Neural progenitor cell (in vitro differentiated cells): ENCODE data around the gene SLC16A12. TPM values are rescaled to one million over a fixed set of nuclear protein-coding genes. Genes with fewer than 3 reads are reported as not detected.

Source experiments
- DNase-seq: peaks from one replicate; pipeline ENCODE4 v3.0.0-alpha.2; 2016; ENCODE audit warnings: low spot score
- H2AFZ ChIP-seq: fragments of 200-600 bp; sonication (generic); replicated peaks from 2 replicates; pipeline ENCODE4 v1.6.1; 2016; ENCODE audit warnings: antibody characterized with exemption
- H3F3A ChIP-seq: fragments of 200-600 bp; sonication (generic); 2 replicates; pipeline ENCODE4 v1.6.1; 2016; ENCODE audit warnings: antibody characterized with exemption, low read depth
- H3K27ac ChIP-seq: fragments of 200-600 bp; sonication (generic); 2 replicates; pipeline ENCODE4 v1.5.1; 2016; ENCODE audit warnings: mild to moderate bottlenecking
- H3K27me3 ChIP-seq: fragments of 200-600 bp; sonication (generic); 2 replicates; pipeline ENCODE4 v1.6.1; 2016; ENCODE audit warnings: mild to moderate bottlenecking, moderate library complexity
- H3K36me3 ChIP-seq: fragments of 200-600 bp; sonication (generic); 2 replicates; pipeline ENCODE4 v1.5.1; 2016
- H3K4me1 ChIP-seq: fragments of 200-600 bp; sonication (generic); 2 replicates; pipeline ENCODE4 v1.6.1; 2016; ENCODE audit warnings: mixed run types
- H3K4me2 ChIP-seq: fragments of 200-600 bp; sonication (generic); 2 replicates; pipeline ENCODE4 v1.6.1; 2016
- H3K4me3 ChIP-seq: fragments of 200-600 bp; sonication (generic); 2 replicates; pipeline ENCODE4 v1.5.1; 2016
- H3K79me2 ChIP-seq: fragments of 200-600 bp; sonication (generic); 2 replicates; pipeline ENCODE4 v1.6.1; 2016; ENCODE audit warnings: low read depth
- H3K9ac ChIP-seq: fragments of 200-600 bp; sonication (generic); 2 replicates; pipeline ENCODE4 v1.6.1; 2016
- H3K9me3 ChIP-seq: fragments of 200-600 bp; sonication (generic); 2 replicates; pipeline ENCODE4 v1.5.1; 2016; ENCODE audit warnings: low read depth
- H4K20me1 ChIP-seq: fragments of 200-600 bp; sonication (generic); 2 replicates; pipeline ENCODE4 v1.6.1; 2016; ENCODE audit warnings: low read depth
- H3K27ac Mint-ChIP-seq: 3 replicates; pipeline ENCODE4 v1.8.0; 2021; ENCODE audit warnings: mixed read lengths
- H3K27me3 Mint-ChIP-seq: 2 replicates; pipeline ENCODE4 v1.8.0; 2022; ENCODE audit warnings: low read depth, mild to moderate bottlenecking, inconsistent platforms, moderate library complexity, mixed read lengths; ENCODE audit not compliant: insufficient read depth
- H3K36me3 Mint-ChIP-seq: 3 replicates; pipeline ENCODE4 v1.8.0; 2021; ENCODE audit warnings: mixed read lengths
- H3K4me1 Mint-ChIP-seq: 3 replicates; pipeline ENCODE4 v1.8.0; 2021; ENCODE audit warnings: mixed read lengths
- H3K4me3 Mint-ChIP-seq: 3 replicates; pipeline ENCODE4 v1.8.0; 2021; ENCODE audit warnings: mild to moderate bottlenecking, moderate library complexity, mixed read lengths
- H3K9me3 Mint-ChIP-seq: 3 replicates; pipeline ENCODE4 v1.8.0; 2020; ENCODE audit warnings: mixed read lengths
- CTCF ChIP-seq: fragments of 200-600 bp; sonication (generic); IDR thresholded peaks from 2 replicates; pipeline ENCODE4 v1.5.1; 2017; ENCODE audit warnings: antibody characterized with exemption, mild to moderate bottlenecking
- EZH2 ChIP-seq: fragments of 200-600 bp; sonication (generic); IDR thresholded peaks from 2 replicates; pipeline ENCODE4 v1.6.1; 2017; ENCODE audit warnings: antibody characterized with exemption, mild to moderate bottlenecking, moderate library complexity
- EZH2phosphoT487 ChIP-seq: fragments of 200-600 bp; sonication (generic); IDR thresholded peaks from 2 replicates; pipeline ENCODE4 v1.6.1; 2017; ENCODE audit warnings: antibody characterized with exemption
- total RNA-seq: library from RNA; depleted of rRNA; stranded (reverse); fragments of >200 nt; gene quantifications from 2 replicates; pipeline ENCODE4 v1.2.3, GENCODE V29; 2015; ENCODE audit warnings: low replicate concordance

SLC16A12 gene
- total RNA-seq, 1 donor from 2014 or later: not detected

GRCh38 chr10:89384474-89385340 is 150.7 kb downstream of the SLC16A12 start:
- no peak overlapping the region for H3K27ac ChIP-seq
- no peaks in the 10 kb centered on the region for H3K79me2 ChIP-seq
- no peaks in the 10 kb centered on the region for H4K20me1 ChIP-seq
- H3K9ac ChIP-seq: no peak overlapping the region
- Mint-ChIP-seq H3K27ac (no peak overlapping the region), H3K36me3 (no peaks in the 10 kb centered on the region), H3K4me3 (no peak overlapping the region), H3K27me3 (peaks cover 2% of the 10 kb centered on the region), H3K4me1 (no peaks in the 10 kb centered on the region), H3K9me3 (no peaks in the 10 kb centered on the region)
- H3K4me1 ChIP-seq: no peaks in the 10 kb centered on the region
- DNase-seq: no peak
- TF ChIP-seq CTCF (no peak), EZH2 (no peak), EZH2phosphoT487 (no peak)
- no peak overlapping the region for H2AFZ ChIP-seq
- no peak overlapping the region for H3K4me3 ChIP-seq
- H3K4me2 ChIP-seq: no peak overlapping the region
- H3K36me3 ChIP-seq: no peaks in the 10 kb centered on the region
- H3K9me3 ChIP-seq: no peaks in the 10 kb centered on the region
- no peaks in the 10 kb centered on the region for H3F3A ChIP-seq
- H3K27me3 ChIP-seq: no peaks in the 10 kb centered on the region

- H3K4me2 ChIP-seq: no peak overlapping the region
These were observed 152.6 kb downstream of the SLC16A12 start for GRCh38 chr10:89382757-89383156.

More at GRCh38 chr10:89382757-89383156, 152.6 kb downstream of the SLC16A12 start:
- Mint-ChIP-seq H3K4me3 (no peak overlapping the region), H3K27ac (no peak overlapping the region), H3K4me1 (peaks cover 11% of the 10 kb centered on the region), H3K27me3 (peaks cover 4% of the 10 kb centered on the region), H3K9me3 (no peaks in the 10 kb centered on the region), H3K36me3 (no peaks in the 10 kb centered on the region)
- no peaks in the 10 kb centered on the region for H3K9me3 ChIP-seq
- TF ChIP-seq EZH2: no peak
- TF ChIP-seq CTCF: no peak
- H2AFZ ChIP-seq: no peak overlapping the region
- no peak overlapping the region for H3K4me3 ChIP-seq
- H3K79me2 ChIP-seq: no peaks in the 10 kb centered on the region
- H4K20me1 ChIP-seq: no peaks in the 10 kb centered on the region
- no peak overlapping the region for H3K9ac ChIP-seq
- H3K27me3 ChIP-seq: no peaks in the 10 kb centered on the region
- H3F3A ChIP-seq: no peaks in the 10 kb centered on the region
- no peak overlapping the region for H3K27ac ChIP-seq
- no peak for DNase-seq
- no peaks in the 10 kb centered on the region for H3K4me1 ChIP-seq
- H3K36me3 ChIP-seq: no peaks in the 10 kb centered on the region

Other genes with a start within 250 kb of the SLC16A12 start
- gene IFIT2, start 233.5 kb downstream of the SLC16A12 start, total RNA-seq: 0.06 and 0.22 TPM in 2 replicates
- gene IFIT3, start 207.6 kb downstream of the SLC16A12 start, total RNA-seq: 0.06 TPM in 1 of 2 replicates, not detected in the other
- gene IFIT1B, start 157.5 kb downstream of the SLC16A12 start, total RNA-seq: not detected in 2 replicates
- gene IFIT1, start 143.0 kb downstream of the SLC16A12 start, total RNA-seq: 12.4 and 13.2 TPM in 2 replicates
- gene IFIT5, start 121.0 kb downstream of the SLC16A12 start, total RNA-seq: 5.6 and 7.0 TPM in 2 replicates
- gene PANK1, start 109.6 kb upstream of the SLC16A12 start, total RNA-seq: 38.0 and 49.0 TPM in 2 replicates
- gene KIF20B, start 166.0 kb upstream of the SLC16A12 start, total RNA-seq: 44.2 and 71.5 TPM in 2 replicates